Measurements from ENCODE around the gene CC2D1A. TPM values are rescaled to one million over a fixed set of nuclear protein-coding genes. Genes with fewer than 3 reads are reported as not detected.

The CC2D1A gene
- total and polyA plus RNA-seq, 2 experiments from 2014 or later, result 23.1 to 39.7 TPM

- no peaks in the 10 kb centered on the region for H3K27me3 ChIP-seq (ENCODE audit: insufficient read depth)
- H3K4me1 Mint-ChIP-seq, result peaks cover 8% of the 10 kb centered on the region
- peaks cover 2% of the 10 kb centered on the region for H3K27me3 Mint-ChIP-seq (ENCODE audit: insufficient read depth, low read depth, poor library complexity)
- no peaks in the 10 kb centered on the region for H3K9me3 Mint-ChIP-seq
- H3K4me3 Mint-ChIP-seq, result no peak overlapping the region
- H3K27ac Mint-ChIP-seq, result no peak overlapping the region
- no peaks in the 10 kb centered on the region for H3F3A ChIP-seq (replicated peaks; ENCODE audit: low read depth)
- H3K27ac ChIP-seq (ENCODE audit: low read depth), result no peak overlapping the region
- no peaks in the 10 kb centered on the region for H3K9me2 ChIP-seq (ENCODE audit: insufficient read depth)
- H3K36me3 Mint-ChIP-seq (ENCODE audit: low read depth), result no peaks in the 10 kb centered on the region
- H3K36me3 ChIP-seq (ENCODE audit: insufficient read depth), result no peaks in the 10 kb centered on the region
- H3K79me2 ChIP-seq (replicated peaks; ENCODE audit: insufficient read depth), result no peaks in the 10 kb centered on the region
- no peak for ATAC-seq
- no peak overlapping the region for H2AFZ ChIP-seq
- no peaks in the 10 kb centered on the region for H4K20me1 ChIP-seq (replicated peaks; ENCODE audit: insufficient read depth)
- H3K4me2 ChIP-seq, result no peak overlapping the region
- no peak overlapping the region for H3K4me3 ChIP-seq
- TF ChIP-seq ZNF331 (CRISPR knock-in tag; IDR thresholded peaks at IDR 0.05; ENCODE audit: low read depth) (no peak), POLR2AphosphoS5 (IDR thresholded peaks at IDR 0.05; ENCODE audit: low read depth) (no peak), NANOG (IDR thresholded peaks at IDR 0.05; ENCODE audit: borderline replicate concordance) (no peak), CTCF (conservative IDR thresholded peaks at IDR 0.05; ENCODE audit: low read depth in 2 of 2) (no peak), STAT1 (IDR thresholded peaks at IDR 0.05; ENCODE audit: unreplicated experiment) (no peak), ZNF114 (CRISPR knock-in tag; IDR thresholded peaks at IDR 0.05) (no peak), EZH2 (IDR thresholded peaks at IDR 0.05; ENCODE audit: low read depth, unreplicated experiment) (no peak)
- TF ChIP-seq, protein P1, sequence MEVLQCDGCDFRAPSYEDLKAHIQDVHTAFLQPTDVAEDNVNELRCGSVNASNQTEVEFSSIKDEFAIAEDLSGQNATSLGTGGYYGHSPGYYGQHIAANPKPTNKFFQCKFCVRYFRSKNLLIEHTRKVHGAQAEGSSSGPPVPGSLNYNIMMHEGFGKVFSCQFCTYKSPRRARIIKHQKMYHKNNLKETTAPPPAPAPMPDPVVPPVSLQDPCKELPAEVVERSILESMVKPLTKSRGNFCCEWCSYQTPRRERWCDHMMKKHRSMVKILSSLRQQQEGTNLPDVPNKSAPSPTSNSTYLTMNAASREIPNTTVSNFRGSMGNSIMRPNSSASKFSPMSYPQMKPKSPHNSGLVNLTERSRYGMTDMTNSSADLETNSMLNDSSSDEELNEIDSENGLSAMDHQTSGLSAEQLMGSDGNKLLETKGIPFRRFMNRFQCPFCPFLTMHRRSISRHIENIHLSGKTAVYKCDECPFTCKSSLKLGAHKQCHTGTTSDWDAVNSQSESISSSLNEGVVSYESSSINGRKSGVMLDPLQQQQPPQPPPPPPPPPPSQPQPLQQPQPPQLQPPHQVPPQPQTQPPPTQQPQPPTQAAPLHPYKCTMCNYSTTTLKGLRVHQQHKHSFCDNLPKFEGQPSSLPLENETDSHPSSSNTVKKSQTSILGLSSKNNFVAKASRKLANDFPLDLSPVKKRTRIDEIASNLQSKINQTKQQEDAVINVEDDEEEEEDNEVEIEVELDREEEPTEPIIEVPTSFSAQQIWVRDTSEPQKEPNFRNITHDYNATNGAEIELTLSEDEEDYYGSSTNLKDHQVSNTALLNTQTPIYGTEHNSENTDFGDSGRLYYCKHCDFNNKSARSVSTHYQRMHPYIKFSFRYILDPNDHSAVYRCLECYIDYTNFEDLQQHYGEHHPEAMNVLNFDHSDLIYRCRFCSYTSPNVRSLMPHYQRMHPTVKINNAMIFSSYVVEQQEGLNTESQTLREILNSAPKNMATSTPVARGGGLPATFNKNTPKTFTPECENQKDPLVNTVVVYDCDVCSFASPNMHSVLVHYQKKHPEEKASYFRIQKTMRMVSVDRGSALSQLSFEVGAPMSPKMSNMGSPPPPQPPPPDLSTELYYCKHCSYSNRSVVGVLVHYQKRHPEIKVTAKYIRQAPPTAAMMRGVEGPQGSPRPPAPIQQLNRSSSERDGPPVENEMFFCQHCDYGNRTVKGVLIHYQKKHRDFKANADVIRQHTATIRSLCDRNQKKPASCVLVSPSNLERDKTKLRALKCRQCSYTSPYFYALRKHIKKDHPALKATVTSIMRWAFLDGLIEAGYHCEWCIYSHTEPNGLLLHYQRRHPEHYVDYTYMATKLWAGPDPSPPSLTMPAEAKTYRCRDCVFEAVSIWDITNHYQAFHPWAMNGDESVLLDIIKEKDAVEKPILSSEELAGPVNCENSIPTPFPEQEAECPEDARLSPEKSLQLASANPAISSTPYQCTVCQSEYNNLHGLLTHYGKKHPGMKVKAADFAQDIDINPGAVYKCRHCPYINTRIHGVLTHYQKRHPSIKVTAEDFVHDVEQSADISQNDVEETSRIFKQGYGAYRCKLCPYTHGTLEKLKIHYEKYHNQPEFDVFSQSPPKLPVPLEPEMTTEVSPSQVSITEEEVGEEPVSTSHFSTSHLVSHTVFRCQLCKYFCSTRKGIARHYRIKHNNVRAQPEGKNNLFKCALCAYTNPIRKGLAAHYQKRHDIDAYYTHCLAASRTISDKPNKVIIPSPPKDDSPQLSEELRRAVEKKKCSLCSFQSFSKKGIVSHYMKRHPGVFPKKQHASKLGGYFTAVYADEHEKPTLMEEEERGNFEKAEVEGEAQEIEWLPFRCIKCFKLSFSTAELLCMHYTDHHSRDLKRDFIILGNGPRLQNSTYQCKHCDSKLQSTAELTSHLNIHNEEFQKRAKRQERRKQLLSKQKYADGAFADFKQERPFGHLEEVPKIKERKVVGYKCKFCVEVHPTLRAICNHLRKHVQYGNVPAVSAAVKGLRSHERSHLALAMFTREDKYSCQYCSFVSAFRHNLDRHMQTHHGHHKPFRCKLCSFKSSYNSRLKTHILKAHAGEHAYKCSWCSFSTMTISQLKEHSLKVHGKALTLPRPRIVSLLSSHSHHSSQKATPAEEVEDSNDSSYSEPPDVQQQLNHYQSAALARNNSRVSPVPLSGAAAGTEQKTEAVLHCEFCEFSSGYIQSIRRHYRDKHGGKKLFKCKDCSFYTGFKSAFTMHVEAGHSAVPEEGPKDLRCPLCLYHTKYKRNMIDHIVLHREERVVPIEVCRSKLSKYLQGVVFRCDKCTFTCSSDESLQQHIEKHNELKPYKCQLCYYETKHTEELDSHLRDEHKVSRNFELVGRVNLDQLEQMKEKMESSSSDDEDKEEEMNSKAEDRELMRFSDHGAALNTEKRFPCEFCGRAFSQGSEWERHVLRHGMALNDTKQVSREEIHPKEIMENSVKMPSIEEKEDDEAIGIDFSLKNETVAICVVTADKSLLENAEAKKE (CRISPR knock-in tag; IDR thresholded peaks at IDR 0.05), result no peak
- TF ChIP-seq, protein P2, sequence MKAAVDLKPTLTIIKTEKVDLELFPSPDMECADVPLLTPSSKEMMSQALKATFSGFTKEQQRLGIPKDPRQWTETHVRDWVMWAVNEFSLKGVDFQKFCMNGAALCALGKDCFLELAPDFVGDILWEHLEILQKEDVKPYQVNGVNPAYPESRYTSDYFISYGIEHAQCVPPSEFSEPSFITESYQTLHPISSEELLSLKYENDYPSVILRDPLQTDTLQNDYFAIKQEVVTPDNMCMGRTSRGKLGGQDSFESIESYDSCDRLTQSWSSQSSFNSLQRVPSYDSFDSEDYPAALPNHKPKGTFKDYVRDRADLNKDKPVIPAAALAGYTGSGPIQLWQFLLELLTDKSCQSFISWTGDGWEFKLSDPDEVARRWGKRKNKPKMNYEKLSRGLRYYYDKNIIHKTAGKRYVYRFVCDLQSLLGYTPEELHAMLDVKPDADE (IDR thresholded peaks at IDR 0.05), result no peak
- no peak for DNase-seq (ENCODE audit: low spot score)
- H3K4me1 ChIP-seq (ENCODE audit: insufficient read depth), result peaks cover 2% of the 10 kb centered on the region; the same call in 1 of the 2 replicates
Observed at GRCh38 chr19:13887018-13887436, 19.0 kb upstream of the CC2D1A start.
